SU-DHL-6 (cell line): ENCODE results near the gene VASP.

Experiments
- CTCF ChIP-seq: fragments of 200-600 bp; sonication (generic); IDR thresholded peaks from one replicate; pipeline ENCODE4 v1.5.1; 2017; ENCODE audit warnings: antibody characterized with exemption, mild to moderate bottlenecking, low read length, moderate library complexity; ENCODE audit not compliant: insufficient read depth, poor library complexity, severe bottlenecking
- EZH2phosphoT487 ChIP-seq: fragments of 200-600 bp; sonication (generic), shearing (Covaris generic); conservative IDR thresholded peaks from 2 replicates; pipeline ENCODE4 v1.6.1; 2018; ENCODE audit warnings: mild to moderate bottlenecking, antibody characterized with exemption, low read length, moderate library complexity, mixed read lengths

GRCh38 chr19:45477186-45477585 lies 30.1 kb upstream of the VASP start:
- TF ChIP-seq CTCF (no peak), EZH2phosphoT487 (no peak)
